ENCODE measurements around the gene GCC2.
"Not testable (repeated sequence)": the region's sequence is repeated elsewhere in the genome, so short reads cannot be mapped to it uniquely, and the experiment has no call there.

The GCC2 gene, protein sequence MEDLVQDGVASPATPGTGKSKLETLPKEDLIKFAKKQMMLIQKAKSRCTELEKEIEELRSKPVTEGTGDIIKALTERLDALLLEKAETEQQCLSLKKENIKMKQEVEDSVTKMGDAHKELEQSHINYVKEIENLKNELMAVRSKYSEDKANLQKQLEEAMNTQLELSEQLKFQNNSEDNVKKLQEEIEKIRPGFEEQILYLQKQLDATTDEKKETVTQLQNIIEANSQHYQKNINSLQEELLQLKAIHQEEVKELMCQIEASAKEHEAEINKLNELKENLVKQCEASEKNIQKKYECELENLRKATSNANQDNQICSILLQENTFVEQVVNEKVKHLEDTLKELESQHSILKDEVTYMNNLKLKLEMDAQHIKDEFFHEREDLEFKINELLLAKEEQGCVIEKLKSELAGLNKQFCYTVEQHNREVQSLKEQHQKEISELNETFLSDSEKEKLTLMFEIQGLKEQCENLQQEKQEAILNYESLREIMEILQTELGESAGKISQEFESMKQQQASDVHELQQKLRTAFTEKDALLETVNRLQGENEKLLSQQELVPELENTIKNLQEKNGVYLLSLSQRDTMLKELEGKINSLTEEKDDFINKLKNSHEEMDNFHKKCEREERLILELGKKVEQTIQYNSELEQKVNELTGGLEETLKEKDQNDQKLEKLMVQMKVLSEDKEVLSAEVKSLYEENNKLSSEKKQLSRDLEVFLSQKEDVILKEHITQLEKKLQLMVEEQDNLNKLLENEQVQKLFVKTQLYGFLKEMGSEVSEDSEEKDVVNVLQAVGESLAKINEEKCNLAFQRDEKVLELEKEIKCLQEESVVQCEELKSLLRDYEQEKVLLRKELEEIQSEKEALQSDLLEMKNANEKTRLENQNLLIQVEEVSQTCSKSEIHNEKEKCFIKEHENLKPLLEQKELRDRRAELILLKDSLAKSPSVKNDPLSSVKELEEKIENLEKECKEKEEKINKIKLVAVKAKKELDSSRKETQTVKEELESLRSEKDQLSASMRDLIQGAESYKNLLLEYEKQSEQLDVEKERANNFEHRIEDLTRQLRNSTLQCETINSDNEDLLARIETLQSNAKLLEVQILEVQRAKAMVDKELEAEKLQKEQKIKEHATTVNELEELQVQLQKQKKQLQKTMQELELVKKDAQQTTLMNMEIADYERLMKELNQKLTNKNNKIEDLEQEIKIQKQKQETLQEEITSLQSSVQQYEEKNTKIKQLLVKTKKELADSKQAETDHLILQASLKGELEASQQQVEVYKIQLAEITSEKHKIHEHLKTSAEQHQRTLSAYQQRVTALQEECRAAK (N-terminal part only)

DNA sequence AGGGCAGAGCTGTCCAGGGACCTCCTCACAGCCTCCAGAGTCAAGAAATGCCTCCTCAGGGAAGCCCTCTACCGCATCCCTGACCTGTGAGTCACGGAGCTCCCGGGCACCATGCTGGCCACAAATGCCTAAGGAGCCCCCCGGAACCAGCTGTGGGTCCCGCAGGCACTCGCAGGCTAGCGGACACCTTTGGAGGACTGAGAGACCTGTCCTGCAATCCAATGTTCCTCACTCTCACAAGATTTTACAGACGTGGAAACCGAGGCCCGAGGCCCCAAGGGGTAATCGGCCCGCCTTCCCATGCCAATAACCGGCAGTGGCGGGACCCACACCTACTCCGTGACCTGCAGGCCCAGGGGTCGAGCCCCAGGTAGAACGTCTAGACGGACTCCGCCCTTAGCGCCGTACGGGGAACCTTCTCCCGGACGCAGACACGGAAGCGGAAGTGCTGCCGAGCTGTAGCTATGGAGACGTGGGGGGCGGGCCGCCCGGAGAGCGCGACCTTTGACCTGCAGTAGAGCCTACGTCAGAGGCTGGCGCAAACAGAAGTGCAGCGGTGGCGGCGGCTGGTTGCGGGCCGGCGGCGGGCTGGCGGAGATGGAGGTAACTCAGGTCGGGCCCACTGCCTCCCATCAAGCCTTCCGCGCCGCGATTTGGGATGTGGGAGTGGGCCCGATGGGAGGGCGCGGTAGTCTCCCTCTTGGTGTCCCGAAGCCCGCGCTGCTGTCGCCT, at the start of gene GCC2:
TSS of gene GCC2 (plus strand) at position 529 of the 732 bp plus-strand sequence. CDS start at position 598, 69 bp downstream.
- DNase-seq: peak; percentile 97

DNA sequence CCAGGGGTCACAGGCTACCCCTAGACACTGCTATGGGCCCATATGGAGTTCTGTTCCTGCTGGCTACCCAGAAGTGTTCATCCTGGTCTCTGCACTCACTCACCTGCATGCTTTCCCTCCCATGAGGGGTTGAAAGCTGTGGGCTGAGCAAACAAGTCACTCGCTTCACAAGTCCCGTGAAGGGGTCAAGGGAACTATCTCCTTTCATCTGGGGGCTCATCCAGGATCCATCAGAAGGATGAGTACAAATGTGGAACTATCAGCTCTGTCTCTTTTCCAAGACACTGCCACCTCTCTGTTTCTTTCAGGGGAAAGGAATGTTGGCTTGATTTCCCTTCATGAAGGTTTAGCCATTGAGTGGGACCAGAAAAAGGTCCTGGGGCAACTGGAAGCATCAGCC, 49.5 kb upstream of the GCC2 start:
- DNase-seq: no peak

DNA sequence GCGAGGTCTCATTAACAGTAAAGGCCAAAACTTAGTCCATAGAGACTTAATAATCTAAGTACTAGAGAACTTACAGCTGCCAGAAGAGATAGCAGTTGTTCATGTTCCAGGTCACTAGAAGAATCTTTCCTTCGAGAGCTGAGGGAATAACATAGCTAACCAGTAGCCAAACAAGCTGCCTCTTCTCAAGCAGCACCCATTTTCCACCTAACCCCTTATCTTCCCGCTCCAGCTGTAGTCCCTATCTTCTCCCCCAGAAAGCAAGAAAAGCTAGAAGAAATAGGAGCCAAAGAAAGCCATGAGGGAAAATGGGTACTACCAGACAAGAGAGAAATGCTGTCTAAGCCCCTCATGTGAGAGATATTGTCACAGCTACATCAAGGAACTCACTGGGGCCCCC, 47.2 kb upstream of the GCC2 start:
- no peak for DNase-seq

DNA sequence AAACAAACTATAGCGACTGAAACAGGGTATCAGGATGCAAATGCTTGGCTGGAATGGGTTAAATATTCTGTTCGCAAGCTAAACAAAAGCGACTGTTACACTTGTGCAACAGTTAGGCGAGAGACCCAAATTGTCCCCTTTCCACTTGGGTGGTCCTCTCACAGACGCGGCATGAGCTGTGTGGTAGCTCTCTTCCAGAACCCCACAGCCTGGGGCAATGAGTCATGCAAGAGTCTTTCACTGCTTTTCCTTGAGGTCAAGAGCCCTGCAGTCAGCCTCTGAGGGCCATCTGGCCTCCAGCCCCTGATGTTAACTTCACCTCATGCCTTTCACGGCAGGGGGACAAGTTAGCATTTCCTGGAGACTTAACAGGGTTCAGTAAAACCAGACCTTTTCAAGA, 45.5 kb upstream of the GCC2 start:
- no peak for DNase-seq

DNA sequence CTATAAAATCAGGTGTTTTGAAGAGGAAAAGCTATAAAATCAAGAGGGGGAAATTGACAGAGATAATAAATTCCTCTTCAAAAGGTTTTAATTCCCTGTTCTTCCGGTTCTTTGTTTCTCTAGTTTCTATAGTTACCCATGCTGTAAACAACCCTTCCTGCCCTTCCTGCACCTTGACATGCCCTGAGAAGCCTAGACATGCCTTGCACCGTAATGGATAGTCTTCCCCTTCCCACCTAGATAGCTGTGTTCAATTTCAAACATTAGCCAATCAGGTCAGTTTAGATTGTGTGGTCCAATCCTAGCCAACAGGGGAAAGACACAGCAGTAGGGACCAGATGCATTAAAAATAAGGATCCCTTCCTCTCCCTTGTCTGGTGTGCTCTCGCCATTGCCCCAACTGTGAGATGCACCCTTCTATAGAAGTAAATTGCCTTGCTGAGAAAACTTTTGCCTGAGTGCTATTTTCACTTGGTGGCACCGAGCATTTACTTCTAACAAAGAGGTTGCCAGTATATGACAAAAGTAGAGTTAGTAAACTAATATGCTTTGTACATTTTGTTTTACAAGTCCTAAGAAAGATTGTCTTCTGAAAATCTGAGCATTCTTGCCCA, 44.1 kb upstream of the GCC2 start:
- DNase-seq: no peak

DNA sequence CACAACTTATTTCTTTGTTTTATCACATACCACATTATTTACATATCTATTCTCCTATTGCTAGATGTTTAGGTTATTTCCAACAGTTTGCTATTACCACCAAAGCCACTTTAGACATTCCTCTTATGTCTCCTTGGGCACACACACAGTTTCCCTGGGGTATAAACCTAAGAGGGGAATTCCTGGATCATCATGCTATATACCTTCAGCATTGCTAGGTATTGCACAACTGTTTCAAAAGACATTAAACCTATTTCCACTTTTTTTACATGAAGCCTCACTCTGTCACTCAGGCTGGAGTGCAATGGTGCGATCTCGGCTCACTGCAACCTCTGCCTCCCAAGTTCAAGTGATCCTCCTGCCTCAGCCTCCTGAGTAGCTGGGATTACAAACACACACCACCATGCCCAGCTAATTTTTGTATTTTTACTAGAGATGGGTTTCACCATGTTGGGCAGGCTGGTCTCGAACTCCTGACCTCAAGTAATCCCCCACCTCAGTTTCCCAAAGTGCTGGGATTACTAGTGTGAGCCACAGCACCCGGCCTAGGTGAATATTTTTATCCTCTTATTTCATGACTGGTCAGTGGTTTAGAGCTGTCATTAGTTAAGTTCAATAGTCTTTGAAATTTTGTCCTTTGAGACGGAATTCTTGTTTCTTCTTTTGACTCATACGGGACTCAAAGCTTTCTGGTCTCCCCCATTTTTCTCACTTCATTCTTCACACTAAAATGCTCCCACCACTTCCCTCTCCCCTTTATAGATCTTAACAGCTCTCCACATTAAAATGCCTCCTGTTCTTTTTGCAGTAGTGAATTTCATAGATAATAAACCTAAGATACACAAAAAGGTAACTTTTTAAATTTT, 40.9 kb upstream of the GCC2 start:
- no peak for DNase-seq

DNA sequence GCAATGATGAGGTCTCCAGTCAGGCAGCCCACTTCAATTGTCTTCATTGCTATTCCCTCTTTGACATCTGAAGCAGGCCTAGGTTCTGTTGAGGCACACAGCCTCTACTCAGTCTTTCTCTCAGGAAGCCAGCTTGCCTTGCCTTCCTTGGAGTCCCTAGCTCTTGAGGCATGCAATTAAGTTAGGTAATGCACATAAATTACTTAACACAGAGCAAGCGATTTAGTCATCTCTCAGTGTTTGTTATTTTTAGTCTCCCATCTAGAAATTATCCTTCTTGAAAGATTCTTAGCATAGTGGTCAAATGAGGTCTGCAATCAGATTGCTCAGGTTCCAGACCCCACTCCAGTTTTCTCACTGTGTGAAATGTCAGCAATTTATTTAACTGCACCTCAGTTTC, 39.2 kb upstream of the GCC2 start:
- no peak for DNase-seq

DNA sequence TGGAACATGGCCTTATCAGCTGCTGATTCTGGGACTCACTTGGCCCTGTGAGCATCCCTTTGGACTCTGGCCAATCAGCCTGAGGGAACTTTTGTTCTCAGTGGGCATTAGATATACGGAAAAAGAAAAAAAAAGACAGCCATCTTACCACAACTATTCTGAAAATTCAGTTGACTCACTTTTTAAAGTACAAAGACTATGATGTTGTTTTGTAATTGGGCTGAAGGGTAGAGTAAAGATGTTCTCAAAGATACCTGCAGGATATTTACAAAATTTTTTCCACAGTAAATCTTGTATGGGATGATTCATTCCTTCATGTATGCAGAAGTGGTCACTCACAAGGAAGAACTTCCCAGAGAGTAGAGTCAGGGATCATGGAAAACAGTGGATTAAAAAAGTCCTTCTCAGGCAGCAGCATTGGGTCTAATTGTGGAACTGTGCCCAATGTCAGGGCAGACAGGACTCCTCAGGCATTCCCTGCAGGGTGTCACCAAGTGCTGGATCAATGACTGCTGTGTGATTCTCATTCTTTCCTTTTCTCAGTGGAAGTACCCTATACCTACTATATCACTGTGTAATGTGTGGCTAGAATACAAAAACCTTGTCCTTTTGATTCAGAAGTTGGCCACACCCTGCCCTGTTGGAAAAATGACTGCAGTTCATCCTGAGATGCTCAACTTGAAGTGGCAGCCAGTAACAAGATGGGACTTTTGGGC, 35.9 kb upstream of the GCC2 start:
- no peak for DNase-seq

DNA sequence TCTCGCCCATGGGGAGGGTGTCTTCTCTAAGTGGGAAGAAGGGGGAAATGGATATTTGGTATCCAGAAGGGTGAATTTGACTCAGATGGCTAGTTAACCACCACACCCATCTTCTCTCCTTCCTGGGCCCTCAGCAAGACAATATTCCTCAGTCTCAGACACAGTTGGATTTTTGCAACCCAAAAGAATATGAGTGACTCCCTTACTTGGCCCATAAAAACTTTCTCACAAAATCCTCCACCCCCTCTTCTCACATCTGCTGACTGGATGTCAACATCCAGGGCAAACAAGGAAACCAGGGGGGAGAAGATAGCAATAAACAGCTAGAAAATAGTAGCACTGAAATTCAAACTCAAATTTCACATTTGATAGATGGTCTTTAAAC, 35.3 kb upstream of the GCC2 start:
- no peak for DNase-seq

DNA sequence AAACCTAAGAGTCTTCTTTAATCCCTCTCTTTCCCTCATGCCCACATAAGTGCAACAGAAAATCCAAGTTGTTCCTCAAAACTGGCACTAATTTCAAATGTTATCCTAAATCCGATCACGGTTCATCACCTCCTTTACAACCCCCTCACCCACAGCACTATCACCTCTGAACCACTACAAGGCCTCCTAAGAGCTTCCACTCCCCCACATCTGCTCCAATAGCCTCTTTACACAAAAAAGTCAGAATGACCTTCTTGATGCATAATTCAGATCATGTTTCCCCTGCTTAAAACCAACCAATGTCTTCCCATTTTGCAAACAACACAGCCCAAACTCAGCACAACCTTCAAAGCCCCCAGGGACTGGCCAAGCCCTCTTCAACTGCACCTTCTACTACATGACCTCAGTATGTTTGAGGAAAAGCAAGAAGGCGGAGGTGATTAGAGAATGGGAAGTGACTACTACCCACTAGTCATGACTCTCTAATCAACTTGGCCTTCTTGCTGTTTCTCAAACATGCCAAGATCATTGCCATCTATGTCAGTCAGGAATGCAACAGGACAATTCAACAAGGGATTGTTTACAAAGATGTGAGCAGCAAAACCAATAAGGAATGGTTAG, 34.6 kb upstream of the GCC2 start:
- DNase-seq: no peak

DNA sequence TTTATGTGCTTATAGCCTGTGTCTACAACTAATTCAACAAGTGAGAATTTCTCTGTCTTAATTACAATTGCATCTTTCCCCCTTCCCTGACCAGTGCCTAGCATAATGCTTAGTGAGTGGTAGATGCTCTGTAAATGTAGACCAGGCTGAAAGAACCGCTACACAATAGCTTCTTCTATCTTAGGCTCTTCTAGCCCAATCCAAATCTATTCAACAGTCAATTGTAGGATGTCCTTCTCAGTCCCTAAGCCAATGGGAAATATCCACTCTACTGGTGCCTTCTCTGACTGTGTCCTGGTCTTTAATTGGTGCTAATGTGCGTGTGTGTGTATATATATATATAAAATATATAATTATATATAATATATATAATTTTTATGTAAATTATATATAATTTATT, 34.1 kb upstream of the GCC2 start:
- no peak for DNase-seq

DNA sequence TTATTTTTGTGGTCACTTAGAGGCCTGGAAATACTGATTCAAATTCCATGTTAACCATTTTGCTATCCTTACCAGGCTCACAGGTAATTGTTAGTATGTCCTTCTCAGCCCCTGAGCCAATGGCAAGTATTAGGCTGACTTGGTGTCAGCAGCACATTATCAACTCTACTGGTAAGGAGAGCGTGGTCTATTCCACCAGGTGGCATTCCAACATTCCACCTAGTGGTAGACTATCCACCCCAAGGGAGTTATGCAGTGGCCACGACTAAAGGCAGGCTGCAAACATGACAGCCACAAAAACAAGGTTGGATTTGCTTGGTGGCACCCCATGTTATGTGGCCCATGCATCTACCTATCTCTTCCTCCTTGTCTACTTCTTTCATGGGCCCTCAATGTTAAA, 31.8 kb upstream of the GCC2 start:
- no peak for DNase-seq

DNA sequence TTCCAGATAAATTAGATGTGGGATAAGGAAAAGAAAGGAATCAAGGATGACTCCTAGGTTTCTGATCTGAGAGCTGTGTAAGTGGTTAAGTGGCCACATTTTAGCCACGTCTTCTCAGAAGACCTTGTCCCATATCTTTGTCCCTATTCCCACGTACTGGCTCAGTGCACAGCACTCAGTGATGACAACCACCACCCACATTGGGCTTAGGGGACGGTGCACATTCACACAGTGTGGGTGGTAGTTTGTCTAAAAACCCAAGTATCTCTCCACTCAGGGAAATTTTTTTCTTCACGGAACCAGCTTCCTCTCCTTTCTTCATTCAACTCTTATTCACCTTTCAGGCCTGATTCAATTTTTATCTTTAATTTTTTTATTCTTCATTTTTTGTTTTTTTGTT, 30.6 kb upstream of the GCC2 start:
- DNase-seq: no peak

DNA sequence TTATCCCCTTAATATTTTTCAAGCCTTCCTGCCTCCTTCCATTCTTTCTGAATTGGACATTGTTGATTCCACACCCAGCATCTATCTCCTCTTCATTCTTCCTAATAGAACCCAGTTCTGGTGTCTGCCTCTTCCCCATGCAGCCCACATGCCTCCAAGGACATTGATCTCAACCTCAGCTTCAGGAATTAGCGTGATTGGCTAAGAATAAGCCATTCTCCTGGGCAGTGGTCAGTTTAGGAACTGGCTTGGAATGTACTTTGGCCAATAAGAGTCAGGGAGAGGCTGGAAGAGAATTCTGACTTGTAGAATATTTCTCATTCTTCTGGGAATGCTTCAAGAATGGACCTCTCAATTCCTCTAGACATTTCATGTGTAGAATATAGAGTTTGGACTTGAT, 25.9 kb upstream of the GCC2 start:
- no peak for DNase-seq

DNA sequence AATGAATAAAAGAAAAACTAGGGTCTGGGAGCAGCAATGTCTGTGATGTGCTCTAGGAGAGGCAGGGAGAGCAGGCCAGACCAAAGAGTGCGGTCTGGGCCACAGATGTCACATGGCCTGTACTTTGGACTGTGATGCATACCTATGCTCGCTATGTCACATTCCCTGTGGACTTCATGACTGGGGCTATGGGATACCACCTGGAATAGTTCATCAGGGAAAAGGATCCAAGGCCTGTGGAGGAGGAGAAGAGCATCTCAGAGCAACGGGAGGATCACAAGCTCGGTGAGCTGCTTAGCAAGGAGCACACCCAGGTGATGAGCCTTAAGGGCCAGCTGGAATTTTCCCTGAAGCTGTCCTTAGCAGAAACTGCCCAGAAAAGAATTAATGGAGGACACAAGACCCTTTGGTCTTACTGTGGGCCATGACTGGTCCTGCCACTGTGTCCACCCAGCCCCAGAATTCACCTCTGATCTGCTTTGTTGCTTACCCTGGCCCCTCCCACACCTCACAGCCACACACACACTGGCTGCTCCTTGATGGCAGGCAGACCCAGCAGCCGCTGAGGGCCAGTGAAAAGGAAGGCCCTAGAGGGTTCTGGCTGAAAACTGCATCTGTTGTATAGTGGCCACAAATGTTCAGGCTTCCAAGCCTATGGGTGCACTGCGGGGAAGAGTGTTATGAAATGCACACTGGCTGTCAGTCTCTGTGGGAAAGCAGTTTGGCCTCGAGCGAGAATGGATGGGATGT, 25.3 kb upstream of the GCC2 start:
- no peak for DNase-seq

DNA sequence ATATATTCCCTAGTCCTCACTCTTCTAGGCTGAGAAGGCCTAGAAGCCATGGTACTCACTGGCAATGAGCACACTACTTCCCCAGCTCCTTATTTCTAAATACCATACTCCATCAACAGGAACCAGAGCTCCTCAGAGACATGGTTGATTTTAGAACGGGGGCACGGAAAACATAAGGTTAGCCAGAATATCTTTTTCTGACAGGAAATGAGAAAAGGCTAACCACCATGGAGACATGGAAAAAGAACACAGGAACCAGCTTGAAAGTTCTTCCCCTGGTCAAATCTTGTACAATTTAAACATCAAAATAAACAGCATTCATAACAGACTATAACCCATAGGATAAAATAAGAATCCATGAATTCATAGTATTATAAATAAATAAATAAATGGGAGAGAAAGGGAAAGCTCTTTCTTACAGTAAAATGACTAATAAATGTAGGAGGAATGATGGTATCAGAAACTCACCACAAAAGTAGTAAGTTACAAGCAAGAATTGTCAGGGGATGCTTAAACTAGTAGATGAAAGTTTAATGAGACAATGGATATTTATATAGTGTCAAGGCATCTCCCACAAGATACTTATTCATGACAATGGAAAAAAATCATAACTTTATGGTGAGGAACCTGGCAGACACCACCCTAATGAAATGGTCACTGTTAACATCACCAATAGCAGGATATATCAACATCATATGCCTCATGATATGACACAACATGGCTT, 20.6 kb upstream of the GCC2 start:
- no peak for DNase-seq

DNA sequence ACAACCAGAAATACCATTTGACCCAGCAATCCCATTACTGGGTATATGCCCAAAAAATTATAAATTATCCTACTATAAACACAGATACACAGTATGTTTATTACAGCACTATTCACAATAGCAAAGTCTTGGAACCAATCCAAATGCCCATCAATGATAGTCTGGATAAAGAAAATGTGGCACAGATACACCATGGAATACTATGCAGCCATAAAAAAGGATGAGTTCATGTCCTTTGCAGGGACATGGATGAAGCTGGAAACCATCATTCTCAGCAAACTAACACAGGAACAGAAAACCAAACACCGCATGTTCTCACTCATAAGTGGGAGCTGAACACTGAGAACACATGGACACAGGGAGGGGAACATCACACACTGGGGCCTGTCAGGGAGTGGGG, 13.4 kb upstream of the GCC2 start:
- DNase-seq: not testable (repeated sequence)

DNA sequence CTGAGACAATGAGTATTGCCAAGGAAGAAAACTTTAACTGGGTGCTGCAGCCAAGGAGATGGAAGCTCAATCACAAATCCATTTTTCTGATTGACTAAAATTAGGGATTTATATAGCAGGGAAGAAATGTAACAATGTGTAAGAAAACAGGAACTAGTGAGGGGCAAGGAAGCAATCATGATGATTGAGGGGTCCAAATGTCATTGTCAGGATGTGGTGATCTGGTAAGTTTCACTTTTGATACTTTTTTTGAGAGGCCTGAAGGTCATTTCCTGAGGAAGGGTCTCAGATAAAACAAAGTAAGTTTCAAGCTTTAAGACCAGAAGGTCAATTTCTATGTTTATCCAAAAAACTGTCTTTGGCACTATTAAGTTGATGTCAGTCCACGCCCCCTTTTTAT, 12.0 kb upstream of the GCC2 start:
- DNase-seq: no peak

All from activated CD4-positive, alpha-beta T cell treated with anti-CD3 and anti-CD28 coated beads, Interleukin-10, Interleukin-2, amounts not matched to agents 100 ng/mL and 50 ng/mL, durations not matched to agents 16 hours and 8 hours (primary cell).